ENCODE data around the gene AURKB. TPM values are rescaled to one million over a fixed set of nuclear protein-coding genes. Genes with fewer than 3 reads are reported as not detected.
"Not testable (repeated sequence)": the region's sequence is repeated elsewhere in the genome, so short reads cannot be mapped to it uniquely, and the experiment has no call there.

Gene AURKB
- total RNA-seq, 1 donor from 2014 or later: 24.8 TPM

- no peak for DNase-seq (ENCODE audit: extremely low read depth, low read depth, low spot score)
Measured at GRCh38 chr17:8189041-8189710, 21.2 kb downstream of the AURKB start.

GRCh38 chr17:8188263-8188839 is 22.0 kb downstream of the AURKB start:
- DNase-seq (ENCODE audit: extremely low read depth, low read depth, low spot score): no peak

GRCh38 chr17:8187517-8188262 is 22.7 kb downstream of the AURKB start:
- peak; percentile 99 for DNase-seq (ENCODE audit: extremely low read depth, low read depth, low spot score)

DNA sequence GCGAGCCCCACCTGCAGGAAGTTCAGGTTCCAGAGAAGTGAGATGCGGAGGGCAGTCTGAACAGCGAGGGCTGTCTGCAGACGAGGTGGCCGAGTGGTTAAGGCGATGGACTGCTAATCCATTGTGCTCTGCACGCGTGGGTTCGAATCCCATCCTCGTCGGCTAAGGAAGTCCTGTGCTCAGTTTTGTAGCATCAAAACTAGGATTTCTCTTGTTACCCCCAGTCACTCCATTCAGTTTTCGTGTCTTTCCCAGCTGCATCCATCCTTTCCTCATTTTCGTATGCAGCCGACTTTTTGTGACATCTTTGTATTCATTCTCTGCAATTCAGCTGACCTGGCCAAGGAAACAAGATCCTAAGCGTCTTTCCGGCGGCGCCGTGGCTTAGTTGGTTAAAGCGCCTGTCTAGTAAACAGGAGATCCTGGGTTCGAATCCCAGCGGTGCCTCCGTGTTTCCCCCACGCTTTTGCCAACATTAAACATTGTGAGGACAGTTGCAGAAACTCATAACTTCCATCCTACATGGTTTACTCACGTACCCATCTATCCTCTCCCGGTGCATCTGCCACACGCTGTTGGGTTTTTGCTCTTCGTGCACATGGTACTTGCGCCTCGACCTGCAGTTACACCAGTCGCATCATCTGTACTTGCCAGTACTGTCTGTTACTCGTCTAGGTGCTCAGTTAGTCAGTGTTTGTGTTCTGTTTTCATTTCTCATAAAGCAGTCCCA is 23.4 kb downstream of the AURKB start:
- no peak for DNase-seq (ENCODE audit: extremely low read depth, low read depth, low spot score)

DNA sequence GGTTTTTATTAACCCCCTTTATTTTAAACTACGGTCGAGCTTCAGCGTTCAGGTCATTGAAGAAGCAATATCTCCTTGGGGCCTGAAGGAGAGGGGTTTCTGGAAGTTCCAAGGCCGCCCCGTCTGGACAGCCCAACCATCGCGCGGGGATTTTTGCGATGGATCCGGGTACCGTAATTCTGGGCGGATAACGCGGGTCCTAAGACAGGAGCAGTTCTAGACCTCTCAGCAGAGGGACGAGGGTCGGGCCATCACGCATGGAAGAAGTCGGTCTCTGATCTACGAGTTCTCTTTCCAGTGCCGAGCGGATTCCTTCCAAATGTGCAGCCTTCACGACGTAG is 24.0 kb downstream of the AURKB start:
- no peak for DNase-seq (ENCODE audit: extremely low read depth, low read depth, low spot score)

DNA sequence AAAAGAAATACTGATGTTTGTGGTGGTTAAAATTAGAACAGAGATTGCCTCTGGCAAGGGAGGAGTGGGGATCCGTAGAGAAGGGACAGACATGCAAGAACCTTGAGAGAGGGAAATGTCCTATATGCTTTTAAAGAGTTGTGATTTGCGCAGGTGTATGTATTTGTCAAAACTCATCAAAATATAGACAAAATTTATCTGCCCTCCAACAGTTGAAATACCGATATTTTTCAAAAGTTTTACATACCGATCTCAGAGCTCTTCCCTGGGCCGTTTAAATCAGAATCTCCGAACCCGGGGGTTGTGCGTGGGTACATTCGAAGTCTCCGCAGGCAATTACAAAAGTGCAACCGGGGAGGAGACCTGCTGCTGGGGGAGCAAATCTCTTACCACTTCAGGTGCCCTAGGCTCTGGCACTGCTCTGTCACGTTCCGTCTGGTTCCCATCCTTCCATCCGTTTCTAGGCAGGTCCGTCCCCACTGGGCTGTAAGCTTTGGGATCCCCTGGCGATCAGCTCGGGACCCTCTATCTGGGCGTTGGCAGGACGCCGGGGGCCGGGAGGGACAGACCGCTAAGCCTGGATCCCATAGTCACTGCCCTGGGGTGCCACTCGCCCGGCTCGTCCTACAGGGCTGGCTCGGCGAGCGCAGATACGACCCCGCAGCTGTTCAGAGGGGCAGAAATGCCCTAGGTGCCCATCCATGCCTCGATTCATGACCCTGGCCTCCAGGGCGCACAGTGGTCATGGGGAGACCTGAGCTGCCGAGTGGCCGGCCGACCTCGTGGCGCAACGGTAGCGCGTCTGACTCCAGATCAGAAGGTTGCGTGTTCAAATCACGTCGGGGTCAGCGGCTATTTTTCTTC is 24.6 kb downstream of the AURKB start:
- no peak for DNase-seq (ENCODE audit: extremely low read depth, low read depth, low spot score)

GRCh38 chr17:8176998-8177731 is 33.2 kb downstream of the AURKB start:
- no peak for DNase-seq (ENCODE audit: extremely low read depth, low read depth, low spot score)

DNA sequence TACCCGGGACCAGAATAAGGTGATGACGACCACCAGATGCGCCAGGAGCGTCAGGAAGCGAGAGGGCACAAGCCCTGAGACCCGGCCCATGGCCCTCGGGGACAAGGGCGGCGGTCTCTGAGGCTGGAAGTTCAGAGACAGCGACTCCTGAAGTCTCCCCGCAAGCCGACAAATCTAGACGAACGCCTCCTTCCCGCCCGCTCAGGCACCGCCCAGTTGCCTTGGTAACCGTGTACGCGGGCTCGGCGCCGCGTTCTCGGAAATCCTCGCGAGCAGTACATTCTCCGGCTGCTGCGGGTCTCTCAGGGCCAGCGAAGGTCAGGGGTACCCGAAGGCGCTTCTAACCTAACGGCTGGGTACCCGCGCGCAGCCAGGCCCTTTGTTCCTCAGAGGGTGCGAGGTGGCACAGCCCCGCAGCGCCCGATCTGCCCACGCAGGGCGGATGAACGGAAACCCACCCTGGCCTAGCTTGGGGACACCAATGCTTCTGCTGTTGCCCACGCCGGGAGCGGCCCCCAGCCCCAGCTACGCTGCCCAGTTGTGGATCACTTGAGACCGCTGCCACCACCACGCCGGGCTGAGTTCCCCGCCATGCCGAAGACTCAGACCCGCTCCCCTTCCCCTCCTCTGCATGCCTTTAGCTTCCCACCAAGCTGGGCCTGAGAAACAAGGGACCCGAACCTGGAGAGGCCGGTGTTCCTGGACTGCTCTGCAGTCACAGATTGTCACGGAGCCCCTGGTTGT is 34.0 kb downstream of the AURKB start, which contains the start of gene TMEM107:
TSS of gene TMEM107 (minus strand) at position 184 of the 744 bp plus-strand sequence. CDS start at position 90, 94 bp downstream.
- DNase-seq (ENCODE audit: extremely low read depth, low read depth, low spot score): no peak

DNA sequence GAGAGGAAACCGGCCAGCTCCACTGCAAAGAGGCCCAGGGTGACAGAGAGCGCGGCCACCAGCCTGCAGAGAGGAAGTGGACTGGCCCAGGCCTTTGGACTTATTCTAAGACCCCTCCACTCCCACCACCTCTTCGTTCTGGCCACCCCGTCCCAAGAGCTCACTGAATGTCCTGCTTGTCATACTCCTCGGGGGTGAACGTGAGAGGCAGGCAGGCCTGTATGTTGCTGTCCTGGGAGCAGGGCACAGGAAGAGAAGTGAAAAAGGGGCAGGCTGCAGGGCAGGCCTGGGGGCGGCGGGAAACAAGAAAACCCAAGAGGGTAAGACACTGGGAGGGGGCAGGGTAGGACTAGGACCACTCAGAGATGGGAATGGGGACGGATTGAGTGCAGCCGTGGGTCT is 34.6 kb downstream of the AURKB start:
- no peak for DNase-seq (ENCODE audit: extremely low read depth, low read depth, low spot score)

DNA sequence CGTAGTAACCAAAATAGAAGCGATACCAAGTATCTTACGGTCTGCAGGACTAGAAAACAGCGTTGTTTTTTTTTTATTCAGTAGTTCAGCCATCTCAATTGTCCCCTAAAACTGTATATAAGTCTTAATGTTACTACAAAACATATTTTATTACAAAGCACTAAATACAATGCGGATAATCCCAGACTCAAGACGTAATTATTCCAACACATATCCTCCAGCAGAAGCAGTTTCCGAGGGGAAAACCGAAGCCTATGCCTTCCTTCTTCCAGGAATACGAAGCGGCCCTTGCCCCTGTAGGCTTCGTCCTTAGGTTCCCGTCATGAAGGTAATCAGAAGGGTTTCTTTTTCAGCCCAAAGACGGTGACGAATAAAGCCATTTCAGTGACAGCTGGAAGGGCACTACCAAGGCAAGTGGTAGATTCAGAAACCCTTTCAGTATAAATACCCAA is 36.5 kb downstream of the AURKB start:
- DNase-seq (ENCODE audit: extremely low read depth, low read depth, low spot score): no peak

DNA sequence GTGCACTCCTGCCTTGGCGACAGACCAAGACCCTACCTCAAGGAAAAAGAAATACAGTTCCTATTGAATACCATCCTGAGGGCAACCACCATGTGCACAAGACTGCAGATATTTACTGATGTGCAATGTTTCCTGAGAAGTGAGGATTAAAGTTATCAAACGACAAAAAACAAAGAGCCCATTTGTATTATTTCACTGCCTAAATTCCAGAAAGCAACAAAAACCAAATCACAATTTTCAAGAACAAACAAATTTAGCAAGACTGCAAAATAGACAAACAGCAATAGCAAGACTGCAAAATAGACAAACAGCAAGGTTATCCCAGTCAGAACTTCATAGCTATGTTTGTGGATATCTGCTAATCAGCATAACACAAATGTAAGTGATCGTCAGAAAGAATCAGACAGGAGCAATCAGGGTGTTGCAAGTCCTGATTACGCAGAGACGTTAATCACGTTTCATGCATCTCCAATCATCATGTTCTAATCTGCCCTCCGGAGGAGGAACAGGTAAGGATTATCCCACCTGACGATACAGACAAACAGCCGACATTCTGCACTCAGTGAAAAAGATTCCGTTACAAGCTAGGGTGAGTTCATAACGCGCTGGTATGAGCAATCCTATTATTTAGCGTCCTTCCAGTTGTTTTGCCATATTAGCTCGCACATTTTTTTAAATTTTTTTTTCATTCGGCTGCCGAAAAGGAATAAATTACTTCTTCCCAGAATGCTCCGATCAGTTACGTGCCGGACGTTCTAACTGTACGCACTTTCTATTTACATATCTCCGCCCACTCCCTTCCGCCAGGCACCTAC is 37.1 kb downstream of the AURKB start:
- DNase-seq (ENCODE audit: extremely low read depth, low read depth, low spot score): peak; percentile 97

DNA sequence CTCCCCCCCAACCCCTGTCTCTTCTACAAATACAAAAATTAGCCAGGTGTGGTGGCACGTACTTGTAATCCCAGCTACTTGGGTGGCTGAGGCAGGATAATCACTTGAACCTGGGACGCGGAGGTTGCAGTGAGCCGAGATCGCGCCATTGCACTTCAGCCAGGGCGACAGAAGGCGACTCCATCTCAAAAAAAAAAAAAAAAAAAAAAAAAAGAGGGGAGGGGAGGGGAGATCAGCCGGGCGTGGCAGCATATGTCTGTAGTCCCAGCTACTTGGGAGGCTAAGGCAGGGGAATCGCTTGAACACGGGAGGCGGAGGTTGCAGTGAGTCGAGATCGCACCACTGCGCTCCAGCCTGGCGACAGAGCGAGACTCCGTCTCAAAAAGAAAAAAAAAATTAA is 40.2 kb downstream of the AURKB start:
- DNase-seq (ENCODE audit: extremely low read depth, low read depth, low spot score): not testable (repeated sequence)

DNA sequence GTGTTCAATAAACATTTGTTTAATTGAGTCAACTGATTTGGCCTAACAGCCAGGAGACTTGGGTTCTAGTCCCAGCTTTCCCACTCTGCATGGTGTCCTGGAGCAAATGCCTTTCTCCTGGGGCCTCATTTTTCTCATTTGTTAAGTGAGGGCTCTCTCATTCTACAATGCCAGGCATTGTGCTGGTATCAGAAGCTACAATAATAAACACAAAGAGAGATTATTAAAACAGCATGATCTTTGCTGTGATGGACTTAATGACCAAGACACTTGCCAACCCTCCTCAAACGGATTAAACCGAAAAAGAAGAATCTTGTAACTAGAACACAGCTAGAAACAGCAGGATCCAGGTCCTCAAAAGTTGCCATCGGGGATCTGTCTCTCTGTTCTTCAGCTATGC is 42.8 kb downstream of the AURKB start:
- DNase-seq (ENCODE audit: extremely low read depth, low read depth, low spot score): no peak

GRCh38 chr17:8166731-8167130 is 43.6 kb downstream of the AURKB start:
- DNase-seq (ENCODE audit: extremely low read depth, low read depth, low spot score): no peak

DNA sequence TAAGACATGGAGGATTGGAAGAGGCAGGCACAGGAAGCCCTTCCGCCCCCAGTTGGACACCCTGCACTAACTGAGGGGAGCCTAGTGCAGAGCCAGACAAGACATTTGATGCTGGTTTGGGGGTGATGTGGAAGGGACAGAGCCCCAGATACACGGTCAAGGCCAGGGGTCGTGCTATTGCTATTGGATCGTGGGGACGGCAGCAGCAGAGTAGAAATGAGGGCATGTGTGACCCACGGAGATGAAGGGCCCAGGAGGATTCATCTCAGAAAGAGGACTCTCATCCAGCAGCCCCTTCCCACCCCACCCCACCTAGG is 45.6 kb downstream of the AURKB start:
- DNase-seq (ENCODE audit: extremely low read depth, low read depth, low spot score): no peak

DNA sequence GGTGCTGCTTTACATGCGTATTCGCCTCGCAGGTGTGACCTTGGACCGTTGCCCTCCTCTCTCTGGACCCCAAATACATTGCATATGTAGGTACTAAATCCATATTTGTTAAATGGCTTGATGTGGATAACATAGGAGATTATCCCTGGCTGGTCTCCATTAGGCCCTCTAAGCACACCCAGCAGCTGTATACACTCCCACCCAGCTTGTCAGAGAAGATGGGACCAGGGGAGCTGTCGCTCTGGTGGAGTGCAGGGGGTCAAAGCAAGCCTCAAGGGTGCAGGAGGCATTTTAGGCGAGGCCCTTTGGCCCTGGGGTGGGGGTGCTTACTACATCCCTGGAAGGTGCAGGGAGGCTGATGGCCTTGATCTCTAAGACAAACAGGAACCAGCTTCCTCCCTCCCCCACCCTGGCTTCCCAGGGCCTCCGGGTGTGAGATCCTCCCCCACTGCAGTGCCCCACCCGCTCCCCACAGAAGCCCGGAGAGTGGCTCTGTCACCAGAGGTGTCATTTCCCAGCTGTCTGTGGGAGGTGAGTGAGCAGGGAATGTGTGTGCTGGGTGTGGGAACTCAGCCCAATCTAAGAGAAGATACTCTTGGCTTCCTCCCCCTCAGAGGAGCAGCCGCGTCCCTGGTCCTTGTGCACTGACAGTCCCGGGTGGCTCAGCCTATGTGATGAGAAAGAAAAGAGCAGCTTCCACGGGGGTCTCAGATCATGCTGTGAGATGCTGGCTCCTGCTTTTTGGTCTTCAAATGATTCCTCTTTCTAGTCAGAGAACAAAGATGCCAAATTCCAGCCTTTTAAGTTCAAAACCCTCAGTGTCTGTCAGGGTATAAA is 46.2 kb downstream of the AURKB start:
- DNase-seq (ENCODE audit: extremely low read depth, low read depth, low spot score): no peak

Measured in glomerular endothelial cell (primary cell).